Measurements from ENCODE around the gene POLD2.

POLD2 gene

DNA sequence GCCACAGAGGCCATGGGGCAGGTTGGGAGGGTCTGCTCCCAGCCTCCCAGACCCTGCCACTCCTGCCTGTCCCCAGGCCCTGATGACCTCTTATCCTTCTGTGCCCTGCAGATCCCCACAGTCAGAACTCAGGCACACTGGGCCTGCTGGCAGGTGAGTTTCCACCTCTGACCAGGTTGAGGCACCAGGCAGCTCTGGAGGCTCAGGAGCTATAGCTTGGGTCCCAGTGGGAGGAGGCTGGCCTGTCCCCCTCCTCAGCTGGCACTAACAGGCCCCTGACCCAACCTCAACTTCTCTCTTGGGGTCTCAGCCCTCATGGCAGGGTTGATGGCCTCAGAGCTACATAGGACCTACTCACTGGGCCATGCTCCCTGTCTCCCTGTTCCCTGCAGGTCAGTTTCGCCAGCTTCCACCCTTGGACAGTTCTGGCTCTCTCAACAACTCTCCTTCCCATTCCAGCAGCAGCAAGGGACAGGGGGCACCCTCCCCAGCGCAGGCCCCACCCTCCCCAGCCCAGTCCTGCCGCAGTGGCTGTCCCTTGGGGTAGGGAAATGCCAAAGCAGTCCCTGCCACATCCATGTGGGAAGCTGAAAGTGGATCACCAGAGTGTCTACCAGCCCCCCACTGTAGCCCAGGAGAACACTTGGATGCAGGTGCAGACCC lies 21.9 kb downstream of the POLD2 start:
- DNase-seq = no peak

DNA sequence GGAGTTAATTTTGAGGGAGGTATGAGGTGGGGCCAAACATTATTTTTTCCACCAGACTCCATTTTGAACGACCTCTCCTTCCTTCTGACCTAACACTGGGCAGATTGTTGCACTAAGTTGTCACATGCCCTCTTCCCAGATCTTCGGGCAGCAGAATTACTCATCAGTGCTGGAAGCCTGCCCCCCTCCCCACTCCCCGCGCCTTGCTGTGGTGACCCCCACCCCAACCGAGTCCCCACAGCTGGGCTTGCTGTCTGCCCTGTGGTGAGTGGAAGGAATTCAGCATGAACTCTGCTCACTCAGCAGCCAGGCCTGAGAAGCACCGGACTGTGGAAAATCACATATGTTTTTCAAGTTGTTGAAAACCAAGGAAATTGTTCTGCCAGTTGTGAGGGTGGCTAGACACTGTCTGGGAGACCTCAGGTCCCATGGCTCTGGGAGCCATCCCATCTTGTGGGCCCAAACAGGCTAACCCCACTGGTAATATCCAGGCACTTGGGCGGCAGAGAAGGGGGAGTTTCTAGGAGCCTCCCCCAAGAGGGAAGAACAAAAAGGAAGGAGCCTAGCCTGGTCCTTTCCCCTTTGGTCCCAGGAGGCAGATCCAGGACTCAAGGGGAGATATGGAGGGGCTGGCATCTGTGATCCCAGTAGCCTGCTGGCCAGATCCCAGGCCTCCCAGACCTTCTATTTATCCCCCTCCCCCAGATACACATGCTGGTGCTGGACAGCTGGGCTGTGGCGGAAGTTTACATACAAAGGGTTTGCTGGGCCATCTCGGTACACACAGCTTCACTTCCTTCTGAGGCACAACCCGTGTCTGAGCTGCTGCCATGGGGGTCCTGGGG lies 22.7 kb downstream of the POLD2 start:
- no peak for DNase-seq

DNA sequence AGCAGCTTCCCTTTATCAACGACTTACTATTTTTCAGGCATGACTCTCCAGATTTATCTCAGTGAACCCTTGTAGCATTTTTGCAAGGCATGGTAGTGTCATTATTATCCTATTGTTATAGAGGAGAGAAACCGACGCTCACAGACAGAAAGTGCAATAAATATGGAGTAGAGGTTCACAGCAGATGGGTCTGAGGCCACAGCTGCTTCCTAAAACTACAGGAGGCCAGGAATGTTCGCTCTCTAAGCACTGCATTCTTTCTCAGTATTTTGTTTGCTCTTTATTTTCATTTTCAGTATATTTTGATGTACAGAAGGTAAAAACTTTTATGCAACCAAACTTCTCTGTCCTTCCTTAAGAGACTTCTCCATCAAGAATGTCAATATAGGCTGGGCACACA lies 23.7 kb downstream of the POLD2 start:
- no peak for DNase-seq

DNA sequence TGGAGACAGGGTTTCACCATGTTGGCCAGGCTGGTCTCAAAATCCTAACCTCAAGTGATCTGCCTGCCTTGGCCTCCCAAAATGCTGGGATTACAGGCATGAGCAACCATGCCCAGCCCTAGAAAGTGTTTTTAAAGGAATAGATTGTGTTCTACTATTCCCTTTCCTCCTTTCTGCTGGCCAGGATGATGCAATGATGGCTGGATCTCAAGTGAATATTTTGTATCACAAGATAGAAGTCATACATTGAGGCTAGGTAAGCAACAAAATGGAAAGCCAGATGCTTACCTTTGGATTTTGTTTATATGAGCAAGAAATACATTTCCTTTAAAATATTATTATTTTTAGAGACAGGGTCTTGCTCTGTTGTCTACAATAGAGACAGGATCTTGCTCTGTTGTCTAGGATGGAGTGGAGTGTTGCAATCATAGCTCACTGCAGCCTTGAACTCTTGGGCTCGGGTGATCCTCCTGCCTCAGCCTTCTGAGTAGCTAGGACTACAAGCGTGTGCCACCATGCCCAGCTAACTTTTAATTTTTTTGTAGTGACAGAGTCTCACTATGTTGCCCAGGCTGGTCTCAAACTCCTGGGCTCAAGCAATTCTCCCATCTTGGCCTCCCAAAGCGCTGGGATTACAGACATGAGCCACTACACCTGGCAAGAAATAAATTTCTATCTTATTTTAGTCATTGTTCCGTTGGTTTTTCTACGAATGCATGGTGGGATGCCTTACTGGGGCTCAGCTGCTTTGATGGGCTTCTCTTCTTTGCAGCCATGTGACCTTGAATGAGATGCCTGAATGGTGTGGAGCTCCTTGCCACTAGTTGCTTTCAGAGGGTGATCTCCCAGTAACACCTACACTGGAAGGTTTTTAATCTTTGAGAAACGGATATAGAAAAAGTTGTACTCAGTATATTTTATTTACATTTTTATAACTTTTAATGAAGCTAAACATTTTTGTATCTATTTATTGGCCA lies 25.0 kb downstream of the POLD2 start:
- no peak for DNase-seq

DNA sequence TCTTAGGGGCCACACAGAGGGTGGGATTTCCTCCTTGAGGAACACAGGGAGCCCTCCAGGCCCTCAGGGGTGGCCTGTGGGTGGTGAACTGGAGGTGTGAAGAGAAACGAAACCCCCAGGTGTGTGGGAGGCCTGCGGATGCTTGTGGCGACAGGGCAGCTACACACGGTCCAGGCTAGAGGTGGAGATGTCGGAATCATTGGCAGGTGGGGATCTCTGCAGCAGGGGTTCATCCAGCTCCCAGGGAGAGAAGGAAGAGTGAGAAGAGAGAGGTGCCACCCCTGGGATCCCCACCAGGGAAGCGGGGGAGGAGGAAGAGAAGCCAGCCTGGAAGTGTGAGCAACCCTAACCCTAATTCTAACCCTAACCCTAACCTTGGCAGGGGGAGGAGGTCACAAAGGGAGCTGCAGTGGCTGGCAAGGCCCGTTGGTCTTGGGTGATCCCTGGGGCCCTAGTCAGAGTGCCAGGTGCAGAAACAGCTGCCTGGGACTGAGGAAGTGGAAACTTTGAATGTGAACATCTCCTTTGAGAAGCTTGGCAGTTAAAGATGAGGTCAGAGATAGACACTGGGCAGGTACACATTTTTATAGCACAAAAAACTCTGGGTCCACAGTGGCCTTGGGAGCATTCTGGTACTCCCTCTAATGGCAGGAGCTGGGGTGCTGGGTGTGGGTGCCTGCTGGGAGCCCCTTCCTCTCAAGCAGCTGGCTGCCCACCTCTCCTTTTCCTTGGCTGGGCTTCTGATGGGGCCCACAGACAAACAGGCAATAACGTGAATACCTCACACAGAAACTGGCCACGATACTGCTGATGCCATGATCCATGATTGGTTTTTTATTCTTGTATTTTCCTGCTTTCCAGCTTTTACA lies 26.1 kb downstream of the POLD2 start:
- no peak for DNase-seq

DNA sequence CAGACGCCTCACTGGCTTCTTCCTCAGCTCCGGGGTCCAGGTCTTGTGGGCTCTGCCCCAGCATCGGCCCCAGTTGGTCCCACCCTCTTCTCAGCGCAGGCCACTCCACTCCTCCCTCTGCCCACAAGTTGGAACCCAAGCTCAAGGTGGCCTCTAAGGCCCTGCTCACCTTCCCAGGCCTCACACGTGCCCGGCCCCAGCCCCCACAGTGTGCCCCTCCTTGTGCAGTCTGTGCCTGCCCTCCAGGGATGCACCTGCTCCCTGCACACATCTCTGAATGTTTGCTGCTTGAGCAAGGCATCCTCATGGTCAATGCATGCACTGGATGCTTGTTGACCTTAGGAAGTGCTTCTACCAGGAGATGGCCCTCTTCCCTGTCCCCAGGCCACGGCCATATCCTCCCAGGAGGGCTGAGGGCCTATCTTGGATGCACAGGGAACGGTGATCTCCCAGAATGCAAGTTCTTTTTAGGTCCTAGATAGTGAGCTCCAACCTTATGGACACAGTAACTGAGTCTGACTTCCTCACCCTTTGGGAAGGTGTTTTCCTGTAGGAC lies 26.9 kb downstream of the POLD2 start:
- DNase-seq = no peak

DNA sequence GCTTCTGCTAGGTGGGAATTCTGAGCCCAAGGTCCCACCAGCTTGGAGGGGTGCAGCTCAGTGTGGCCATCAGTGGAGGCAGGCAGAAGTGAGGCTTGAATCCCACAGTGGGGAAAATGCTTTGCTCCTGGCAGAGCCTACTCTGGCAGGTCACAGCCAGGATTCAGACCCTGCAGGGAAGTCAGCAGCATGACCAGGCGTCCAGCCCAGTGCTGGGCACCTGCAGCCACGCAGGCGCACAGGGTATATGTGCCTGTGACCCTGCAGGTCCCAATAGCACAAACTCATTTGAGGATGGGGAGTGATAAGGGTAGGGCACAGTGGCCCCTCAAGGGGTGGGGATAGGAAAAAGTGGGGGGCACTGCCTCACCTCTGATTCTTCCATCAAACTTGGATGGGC lies 27.6 kb downstream of the POLD2 start:
- no peak for DNase-seq

DNA sequence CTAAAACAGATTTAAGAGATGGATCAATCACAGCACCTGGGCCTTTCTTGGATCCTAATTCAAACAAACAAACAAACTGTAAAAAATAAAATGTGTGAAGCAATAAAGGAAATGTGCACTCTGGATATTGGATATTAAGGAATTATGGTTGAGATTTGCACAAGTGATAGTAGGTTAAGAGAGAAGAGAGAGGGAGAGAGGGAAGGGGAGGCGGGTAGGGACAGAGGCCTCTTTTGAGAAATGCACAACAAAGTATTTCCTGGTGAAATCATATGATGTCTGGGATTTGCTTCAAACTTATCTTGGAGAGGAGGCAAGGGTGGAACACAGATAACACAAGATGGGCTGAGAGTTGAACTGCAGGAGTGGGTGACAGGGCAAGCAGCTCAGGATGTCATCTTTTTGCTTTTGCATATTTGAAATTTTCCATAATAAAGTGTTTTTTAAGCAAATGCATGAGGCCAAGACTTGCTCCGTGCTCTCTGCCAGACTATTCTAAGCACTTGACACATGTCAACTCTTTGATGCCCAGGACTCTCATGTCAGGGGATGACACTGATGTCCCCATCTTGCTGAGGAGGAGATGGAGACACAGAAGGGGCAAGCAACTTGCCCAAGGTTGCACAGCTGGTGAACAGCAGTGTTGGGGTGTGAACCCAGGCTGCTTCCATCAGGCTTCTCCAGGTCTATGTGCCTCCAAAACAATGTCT lies 28.3 kb downstream of the POLD2 start:
- DNase-seq = no peak

DNA sequence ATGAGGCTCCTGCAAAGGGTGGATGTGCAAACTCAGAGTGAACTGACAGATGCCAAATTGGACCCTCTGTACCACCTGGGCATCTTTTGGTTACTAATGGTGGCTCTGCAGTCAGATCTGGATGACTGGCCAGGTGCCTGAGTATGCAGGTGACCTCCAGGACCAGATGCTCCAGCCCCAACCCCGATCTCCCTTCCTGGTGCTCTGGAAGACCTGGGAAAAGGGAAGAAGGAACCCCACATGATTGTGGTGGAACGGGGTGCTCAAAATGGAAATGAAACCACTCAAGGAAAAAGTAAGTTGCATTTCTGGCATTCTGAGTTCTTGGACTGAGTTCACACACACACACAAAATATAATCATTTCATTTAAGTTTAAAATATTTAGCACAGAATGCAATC lies 29.0 kb downstream of the POLD2 start:
- no peak for DNase-seq

DNA sequence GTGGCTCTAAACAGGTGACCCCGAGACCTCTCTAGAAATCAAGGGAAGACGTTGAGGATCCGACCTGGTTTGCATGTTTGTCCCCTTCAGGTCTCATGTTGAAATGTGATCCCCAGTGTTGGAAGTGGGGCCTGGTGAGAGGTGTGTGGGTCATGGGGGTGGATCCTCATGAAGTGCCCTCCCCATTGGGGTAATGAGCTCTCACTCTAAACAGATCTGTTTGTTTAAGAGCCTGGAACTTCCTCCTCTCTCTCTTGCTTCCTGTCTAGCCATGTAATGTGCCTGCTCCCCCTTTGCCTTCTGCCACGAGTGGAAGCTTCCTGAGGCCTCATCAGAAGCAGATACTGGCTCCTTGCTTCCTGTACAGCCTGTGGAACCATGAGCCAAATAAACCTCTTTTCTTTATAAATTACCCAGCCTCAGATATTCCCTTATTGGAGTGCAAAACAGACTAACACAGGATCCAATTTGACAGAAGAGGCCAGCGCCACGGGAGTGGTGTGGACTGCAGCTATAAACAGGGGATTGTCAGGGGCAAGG lies 30.2 kb downstream of the POLD2 start:
- no peak for DNase-seq

DNA sequence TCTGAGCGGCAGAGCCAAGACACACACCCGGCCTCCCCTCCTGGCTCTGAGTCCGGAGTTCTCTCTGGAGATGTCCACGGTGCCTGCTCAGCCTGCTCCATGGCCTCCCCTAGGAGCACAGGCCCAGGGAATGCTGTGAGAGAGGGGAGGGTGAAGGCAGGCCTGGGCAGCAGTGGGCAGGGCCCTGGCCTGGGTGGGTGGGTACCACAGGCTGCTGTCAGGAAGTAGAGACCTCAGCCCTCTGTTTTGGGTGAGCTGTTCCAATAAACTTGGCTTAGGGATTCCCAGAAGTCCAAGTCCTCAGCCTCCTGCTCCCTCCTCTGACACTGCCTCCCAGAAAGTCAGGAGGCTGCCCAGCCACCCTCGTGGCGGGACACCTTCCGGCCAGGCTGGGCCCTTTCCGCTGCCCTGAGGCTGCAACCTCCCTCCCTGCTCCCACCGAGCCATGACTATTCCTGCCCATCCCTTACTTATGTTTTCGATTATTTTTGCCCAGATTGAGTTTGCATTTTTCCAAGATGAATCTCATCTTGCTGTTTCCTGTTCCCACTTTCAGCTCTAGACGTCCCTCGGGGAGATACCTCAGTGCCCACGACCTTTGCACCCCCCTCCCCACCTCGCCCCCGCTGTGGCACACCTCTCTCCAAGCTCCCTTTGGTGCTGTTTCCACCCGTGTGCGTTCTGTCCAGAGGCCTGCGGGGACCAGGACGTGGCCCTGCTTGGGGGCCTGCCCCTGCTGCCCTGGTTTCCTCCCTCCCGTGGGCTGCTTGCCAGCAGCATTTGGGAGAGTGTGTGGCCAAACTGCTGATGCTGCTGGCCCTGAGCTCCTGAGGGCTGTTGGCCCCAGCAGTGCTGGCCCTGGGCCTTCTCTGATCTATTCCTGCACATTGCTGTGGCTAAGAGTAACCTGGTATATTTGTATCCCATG lies 35.2 kb downstream of the POLD2 start:
- DNase-seq = no peak

DNA sequence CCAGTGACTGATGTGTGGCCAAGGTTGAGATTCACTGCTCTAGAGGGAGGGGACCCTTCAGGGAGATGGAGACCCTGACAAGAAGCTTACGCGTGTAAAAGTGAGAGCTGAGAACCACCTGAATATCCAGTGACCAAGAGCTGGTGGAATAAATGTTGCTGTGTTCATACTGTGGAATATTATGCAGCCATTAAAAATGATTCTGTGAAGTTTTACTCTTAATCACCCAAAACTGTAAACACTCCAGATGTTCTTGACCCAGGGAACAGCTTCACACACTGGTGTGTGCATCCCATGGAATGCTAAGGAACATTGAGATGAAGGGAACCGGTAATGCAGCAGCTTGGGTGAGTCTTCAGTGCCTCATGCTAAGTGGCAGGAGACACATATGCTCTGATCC lies 36.7 kb downstream of the POLD2 start:
- no peak for DNase-seq

DNA sequence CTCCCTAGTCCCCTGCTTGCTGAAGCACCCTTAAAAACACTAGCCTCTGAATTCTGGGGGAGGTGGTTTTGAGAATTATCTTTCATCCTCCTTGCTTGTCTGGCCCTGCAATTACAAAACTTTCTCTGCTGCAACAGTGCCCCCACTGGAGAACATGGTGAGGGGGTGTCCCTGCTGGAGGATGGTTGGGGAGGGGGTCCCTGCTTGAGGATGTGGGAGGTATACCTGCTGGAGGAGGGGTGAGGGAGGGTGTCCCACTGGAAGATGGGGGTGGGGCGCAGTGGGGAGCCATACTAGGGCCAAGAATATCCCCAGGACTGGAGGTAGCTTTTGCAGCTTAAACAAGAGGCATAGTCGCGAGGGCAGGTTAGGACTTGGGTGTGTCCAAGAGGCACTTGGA lies 37.8 kb downstream of the POLD2 start:
- DNase-seq = no peak

DNA sequence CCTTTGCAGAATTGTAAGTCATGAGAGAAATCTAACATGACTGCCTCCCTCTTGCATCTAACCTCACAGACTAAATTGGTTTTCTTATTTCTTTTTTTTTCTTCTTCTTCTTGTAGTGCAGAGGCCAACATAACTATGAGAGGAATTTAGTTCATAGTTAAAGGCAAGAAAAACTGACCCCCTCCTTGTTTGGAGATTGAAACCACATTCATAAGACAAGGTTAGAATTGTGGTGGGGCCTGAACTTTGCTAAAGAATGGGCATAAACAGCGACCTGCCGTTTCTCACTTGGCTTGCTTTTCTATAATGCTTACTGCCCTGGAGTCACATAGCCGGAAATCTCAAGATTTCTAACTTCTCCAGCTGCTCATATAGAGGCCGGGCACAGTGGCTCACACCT lies 38.6 kb downstream of the POLD2 start:
- no peak for DNase-seq

DNA sequence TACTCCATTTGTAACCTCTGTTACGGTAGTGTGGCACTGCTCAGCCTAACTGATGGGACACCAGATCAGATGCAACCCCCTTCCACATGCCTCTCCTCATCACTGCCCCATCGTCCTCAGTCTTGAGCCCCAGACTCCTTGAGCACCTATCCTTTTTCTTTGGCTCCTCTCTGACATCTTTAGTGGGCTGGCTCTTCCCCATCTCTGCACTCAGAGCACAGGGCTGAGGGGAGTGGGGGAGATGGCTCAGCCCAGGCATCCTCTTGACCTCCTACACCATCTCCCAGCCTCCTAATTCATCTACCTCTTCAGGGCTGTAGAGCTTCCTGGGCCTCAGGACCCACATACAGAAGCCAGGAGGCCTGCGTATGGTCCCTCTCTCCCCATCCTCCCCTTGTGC lies 39.6 kb downstream of the POLD2 start:
- DNase-seq = no peak

DNA sequence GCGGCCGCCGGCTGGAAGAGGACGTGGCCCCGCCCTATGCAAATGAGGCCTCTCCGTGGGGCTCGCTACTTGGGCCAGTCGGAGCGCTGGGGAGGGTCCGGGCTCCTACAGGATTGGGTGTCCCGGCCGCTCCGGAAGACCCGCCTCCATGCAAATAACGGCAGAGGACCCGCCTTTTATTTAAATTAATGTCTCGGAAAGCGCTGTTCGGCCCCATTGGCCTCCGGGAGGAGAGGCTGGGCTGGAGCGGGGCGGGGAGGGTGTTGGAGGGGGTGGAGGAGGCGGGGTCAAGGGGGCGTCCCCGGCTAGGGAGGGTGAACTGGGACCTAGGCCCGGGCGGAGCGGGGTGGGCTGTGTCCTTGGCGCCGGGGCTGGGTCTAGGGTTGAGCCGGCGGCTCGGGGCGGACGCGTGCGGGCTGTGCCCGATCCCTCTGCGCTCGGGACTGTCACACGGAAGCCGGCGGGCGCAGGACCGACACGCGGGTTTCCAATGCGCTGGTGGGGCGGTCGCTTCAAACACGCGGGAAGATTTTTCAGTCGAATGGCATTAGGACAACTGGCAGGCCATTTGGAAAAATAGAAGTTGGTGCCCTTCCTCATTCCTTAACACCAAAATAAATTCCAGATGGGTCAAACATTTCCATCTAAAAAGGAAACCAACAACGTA lies 40.7 kb downstream of the POLD2 start:
- peak; percentile 95 for DNase-seq

DNA sequence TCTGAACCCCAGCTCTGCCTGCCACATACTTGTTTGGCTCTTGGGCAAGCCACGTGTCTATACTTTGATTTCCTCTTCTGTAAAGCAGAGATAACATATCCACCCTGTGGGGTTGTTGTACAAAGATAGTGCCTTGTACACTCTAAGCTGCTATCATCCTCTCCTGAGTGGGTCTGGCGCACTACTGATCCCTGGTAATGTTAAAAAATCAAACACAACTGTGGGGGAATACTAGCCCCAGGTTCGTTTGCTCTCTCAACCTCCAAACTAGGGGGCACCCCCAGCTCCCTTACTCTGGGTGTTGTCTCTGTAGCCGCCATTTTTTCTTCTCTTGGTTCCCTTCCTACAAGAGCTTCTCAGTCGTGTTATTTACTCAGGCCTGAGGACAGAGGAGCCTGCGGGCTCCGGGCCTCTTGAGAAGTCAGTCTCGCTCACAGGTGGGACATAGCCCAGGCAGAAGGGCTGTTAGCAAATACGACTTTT lies 42.0 kb downstream of the POLD2 start:
- DNase-seq = peak; percentile 73

DNA sequence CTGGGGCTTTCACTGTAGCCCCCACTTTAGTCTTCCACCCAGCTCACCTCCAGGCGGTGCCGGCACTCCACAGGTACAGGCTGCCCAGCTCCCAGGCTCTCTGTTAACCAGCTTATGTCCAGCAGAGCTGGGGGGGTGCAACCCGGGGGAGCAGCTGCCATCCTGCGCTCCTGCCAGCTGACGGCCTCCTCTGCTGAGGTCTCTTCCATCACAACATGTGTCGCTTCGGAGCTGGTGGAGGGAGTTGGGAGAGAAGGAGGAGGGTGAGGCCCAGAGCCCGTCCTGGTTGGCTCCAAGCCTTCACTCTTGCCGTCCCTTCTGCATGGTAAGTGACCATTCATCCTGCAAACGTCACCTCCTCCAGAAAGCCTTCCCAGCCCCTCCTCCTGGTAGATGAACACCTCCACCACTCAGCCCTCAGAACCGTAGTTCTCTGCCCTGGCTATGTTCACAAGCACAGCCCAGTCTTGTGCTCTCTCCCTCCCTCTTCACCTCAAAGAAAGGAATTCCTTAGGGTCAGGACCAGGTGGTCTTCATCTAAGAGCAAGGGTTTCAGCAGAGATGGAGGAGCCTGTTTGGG lies 42.6 kb downstream of the POLD2 start:
- DNase-seq = no peak

DNA sequence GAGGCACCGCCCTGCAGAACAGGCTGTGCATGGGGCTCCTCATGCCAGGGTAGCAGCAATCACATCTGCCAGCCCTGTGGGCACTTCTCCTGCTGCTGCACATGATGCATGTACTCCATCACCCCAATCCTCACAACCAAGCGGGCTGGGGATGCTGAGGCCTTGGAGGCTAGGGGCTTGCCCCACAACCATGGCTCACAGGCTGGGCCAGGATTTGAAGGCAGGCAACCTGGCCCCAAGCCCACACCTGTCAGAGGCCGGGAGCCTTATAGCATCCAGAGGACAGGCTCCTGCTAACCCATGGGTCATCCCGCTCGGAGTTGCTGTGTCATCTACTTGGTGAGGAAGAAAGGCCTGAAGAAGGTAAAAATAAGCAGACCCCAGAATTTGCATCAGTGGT lies 43.2 kb downstream of the POLD2 start:
- DNase-seq = no peak
